Measurements from ENCODE around the gene FYB1. TPM values are rescaled to one million over a fixed set of nuclear protein-coding genes. Genes with fewer than 3 reads are reported as not detected.
A peak's percentile ranks its signal among the peaks of the same experiment; 100 is the strongest.

FYB1 gene
- total and polyA plus RNA-seq, 2 of the 4 experiments (the other 2 are of a cell fraction): not detected

- dilution Hi-C loops (cut with HindIII; ENCODE audit: low sequenced_read_pairs, unreplicated experiment) (no loop called here), in situ Hi-C loops (cut with MboI; ENCODE audit: low sequenced_read_pairs) (no loop called here), intact Hi-C loops (cut with micrococcal nuclease) (no loop called here)
- Histone ChIP-seq H4K91ac (ENCODE audit: insufficient read depth, low read depth, low read length) (no peak overlapping the region), H3K27me3 (ENCODE audit: control insufficient read depth, insufficient read depth, low read length) (no peaks in the 10 kb centered on the region), H3K4ac (ENCODE audit: low read depth, low read length) (no peak overlapping the region), H3K79me1 (ENCODE audit: low read depth in 1 of 2, low read length in 2 of 2) (no peaks in the 10 kb centered on the region), H3K14ac (replicated peaks; ENCODE audit: low read depth, low read length) (no peak overlapping the region), H2BK5ac (ENCODE audit: low read depth, low read length, poor library complexity, severe bottlenecking) (no peak overlapping the region), H2AK9ac (replicated peaks; ENCODE audit: low read depth, low read length, poor library complexity) (no peak overlapping the region), H3K18ac (ENCODE audit: low read depth, low read length) (no peak overlapping the region), H2AFZ (replicated peaks; ENCODE audit: low read length, poor library complexity) (no peak overlapping the region), H2AK5ac (ENCODE audit: low read depth, low read length) (no peak overlapping the region; the same call in 1 of the 2 replicates), H3K4me3 (ENCODE audit: insufficient read depth, low read depth, low read length) (no peak overlapping the region), H4K5ac (ENCODE audit: low read depth, low read length) (no peak overlapping the region), H3K27ac (ENCODE audit: insufficient read depth, low read length) (no peak overlapping the region), H4K20me1 (ENCODE audit: insufficient read depth, low read length) (no peaks in the 10 kb centered on the region), H3K9ac (ENCODE audit: low read depth, low read length) (no peak overlapping the region), H3K9me3 (ENCODE audit: control insufficient read depth, insufficient read depth, low read length) (no peaks in the 10 kb centered on the region), H3K23ac (ENCODE audit: low read depth, low read length) (no peak overlapping the region), H3K9me1 (ENCODE audit: insufficient read depth, low read length) (no peaks in the 10 kb centered on the region), H3K56ac (ENCODE audit: extremely low read depth, insufficient read depth, low read length) (no peak overlapping the region), H3K36me3 (ENCODE audit: control insufficient read depth, insufficient read depth, low read length) (no peaks in the 10 kb centered on the region), H3K4me2 (ENCODE audit: low read depth, low read length) (no peak overlapping the region), H2BK120ac (ENCODE audit: low read depth, low read length) (no peak overlapping the region), H4K8ac (ENCODE audit: low read depth in 2 of 2, low read length in 2 of 2) (peak overlapping the region in 1 of 2 experiments; percentile 23; a peak in 1 of 4 replicates), H2BK20ac (ENCODE audit: low read depth, low read length) (peak overlapping the region; percentile 25; the same call in 1 of the 2 replicates), H3K4me1 (ENCODE audit: control insufficient read depth, insufficient read depth, low read length) (no peaks in the 10 kb centered on the region), H2BK15ac (ENCODE audit: low read depth, low read length) (0 out of 3 replicates have a peak overlapping the region, but pooled peaks have one; percentile 36)
- TF ChIP-seq USF2 (IDR thresholded peaks at IDR 0.05; ENCODE audit: low read depth, low read length): no peak
- TF ChIP-seq MXI1 (IDR thresholded peaks at IDR 0.05; ENCODE audit: borderline replicate concordance, low read depth, low read length): no peak
- TF ChIP-seq, protein P1, sequence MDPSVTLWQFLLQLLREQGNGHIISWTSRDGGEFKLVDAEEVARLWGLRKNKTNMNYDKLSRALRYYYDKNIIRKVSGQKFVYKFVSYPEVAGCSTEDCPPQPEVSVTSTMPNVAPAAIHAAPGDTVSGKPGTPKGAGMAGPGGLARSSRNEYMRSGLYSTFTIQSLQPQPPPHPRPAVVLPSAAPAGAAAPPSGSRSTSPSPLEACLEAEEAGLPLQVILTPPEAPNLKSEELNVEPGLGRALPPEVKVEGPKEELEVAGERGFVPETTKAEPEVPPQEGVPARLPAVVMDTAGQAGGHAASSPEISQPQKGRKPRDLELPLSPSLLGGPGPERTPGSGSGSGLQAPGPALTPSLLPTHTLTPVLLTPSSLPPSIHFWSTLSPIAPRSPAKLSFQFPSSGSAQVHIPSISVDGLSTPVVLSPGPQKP (IDR thresholded peaks at IDR 0.05; ENCODE audit: borderline replicate concordance, low read depth, low read length): no peak
- TF ChIP-seq, protein P2, sequence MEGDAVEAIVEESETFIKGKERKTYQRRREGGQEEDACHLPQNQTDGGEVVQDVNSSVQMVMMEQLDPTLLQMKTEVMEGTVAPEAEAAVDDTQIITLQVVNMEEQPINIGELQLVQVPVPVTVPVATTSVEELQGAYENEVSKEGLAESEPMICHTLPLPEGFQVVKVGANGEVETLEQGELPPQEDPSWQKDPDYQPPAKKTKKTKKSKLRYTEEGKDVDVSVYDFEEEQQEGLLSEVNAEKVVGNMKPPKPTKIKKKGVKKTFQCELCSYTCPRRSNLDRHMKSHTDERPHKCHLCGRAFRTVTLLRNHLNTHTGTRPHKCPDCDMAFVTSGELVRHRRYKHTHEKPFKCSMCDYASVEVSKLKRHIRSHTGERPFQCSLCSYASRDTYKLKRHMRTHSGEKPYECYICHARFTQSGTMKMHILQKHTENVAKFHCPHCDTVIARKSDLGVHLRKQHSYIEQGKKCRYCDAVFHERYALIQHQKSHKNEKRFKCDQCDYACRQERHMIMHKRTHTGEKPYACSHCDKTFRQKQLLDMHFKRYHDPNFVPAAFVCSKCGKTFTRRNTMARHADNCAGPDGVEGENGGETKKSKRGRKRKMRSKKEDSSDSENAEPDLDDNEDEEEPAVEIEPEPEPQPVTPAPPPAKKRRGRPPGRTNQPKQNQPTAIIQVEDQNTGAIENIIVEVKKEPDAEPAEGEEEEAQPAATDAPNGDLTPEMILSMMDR (conservative IDR thresholded peaks at IDR 0.05; ENCODE audit: low read depth, low read length): no peak
- TF ChIP-seq CHD1 (IDR thresholded peaks at IDR 0.05; ENCODE audit: low read depth, low read length): no peak
- TF ChIP-seq MAZ (IDR thresholded peaks at IDR 0.05; ENCODE audit: borderline replicate concordance, low read depth, low read length): no peak
- DNase-seq: no peak
- CTCF ChIA-PET: no interaction called here
- WGBS, 2 experiments (ENCODE audit: extremely low coverage in 2 of 2, insufficient read length in 1 of 2): 100% methylated on average over 1 of the region's 5 CpGs; no CpG with 5 or more reads in 1 of the 2 experiments
- no TSS peak for BruUV-seq (replicated peaks)
- POLR2A ChIA-PET (ENCODE audit: unreplicated experiment): no interaction called here
- ATAC-seq (ENCODE audit: low read depth): no peak
Measured at GRCh38 chr5:39160576-39161213, 58.7 kb downstream of the FYB1 start.
